ENCODE data around the gene LTBP3. TPM values are rescaled to one million over a fixed set of nuclear protein-coding genes. Genes with fewer than 3 reads are reported as not detected.
"Not testable (repeated sequence)": the region's sequence is repeated elsewhere in the genome, so short reads cannot be mapped to it uniquely, and the experiment has no call there.

LTBP3 gene
- total and polyA plus RNA-seq, 3 donors from 2014 or later = 58.1 to 126 (median 112) TPM

DNA sequence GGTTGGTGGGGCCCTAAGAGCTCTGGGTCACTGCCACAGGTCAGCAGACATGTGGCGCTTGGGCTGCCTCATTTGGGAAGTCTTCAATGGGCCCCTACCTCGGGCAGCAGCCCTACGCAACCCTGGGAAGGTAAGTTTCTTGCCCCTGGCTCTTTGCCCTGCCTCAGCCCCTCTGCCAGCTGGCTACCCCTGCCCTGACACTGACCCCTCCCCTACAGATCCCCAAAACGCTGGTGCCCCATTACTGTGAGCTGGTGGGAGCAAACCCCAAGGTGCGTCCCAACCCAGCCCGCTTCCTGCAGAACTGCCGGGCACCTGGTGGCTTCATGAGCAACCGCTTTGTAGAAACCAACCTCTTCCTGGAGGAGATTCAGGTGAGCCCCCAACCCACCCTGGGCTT is 31.4 kb downstream of the LTBP3 start:
- intact Hi-C loops (cut with DNase I; ENCODE audit: low total_unique reads) = no loop called here
- Histone ChIP-seq H3K4me3 (no peak overlapping the region), H3K9me3 (no peaks in the 10 kb centered on the region), H3K27me3 (no peaks in the 10 kb centered on the region), H3K36me3 (ENCODE audit: low read depth, missing control alignments) (no peaks in the 10 kb centered on the region), H3K27ac (no peak overlapping the region), H3K4me1 (peaks cover 61% of the 10 kb centered on the region)
- TF ChIP-seq POLR2A (IDR thresholded peaks at IDR 0.05) = no peak
- TF ChIP-seq, protein P1, sequence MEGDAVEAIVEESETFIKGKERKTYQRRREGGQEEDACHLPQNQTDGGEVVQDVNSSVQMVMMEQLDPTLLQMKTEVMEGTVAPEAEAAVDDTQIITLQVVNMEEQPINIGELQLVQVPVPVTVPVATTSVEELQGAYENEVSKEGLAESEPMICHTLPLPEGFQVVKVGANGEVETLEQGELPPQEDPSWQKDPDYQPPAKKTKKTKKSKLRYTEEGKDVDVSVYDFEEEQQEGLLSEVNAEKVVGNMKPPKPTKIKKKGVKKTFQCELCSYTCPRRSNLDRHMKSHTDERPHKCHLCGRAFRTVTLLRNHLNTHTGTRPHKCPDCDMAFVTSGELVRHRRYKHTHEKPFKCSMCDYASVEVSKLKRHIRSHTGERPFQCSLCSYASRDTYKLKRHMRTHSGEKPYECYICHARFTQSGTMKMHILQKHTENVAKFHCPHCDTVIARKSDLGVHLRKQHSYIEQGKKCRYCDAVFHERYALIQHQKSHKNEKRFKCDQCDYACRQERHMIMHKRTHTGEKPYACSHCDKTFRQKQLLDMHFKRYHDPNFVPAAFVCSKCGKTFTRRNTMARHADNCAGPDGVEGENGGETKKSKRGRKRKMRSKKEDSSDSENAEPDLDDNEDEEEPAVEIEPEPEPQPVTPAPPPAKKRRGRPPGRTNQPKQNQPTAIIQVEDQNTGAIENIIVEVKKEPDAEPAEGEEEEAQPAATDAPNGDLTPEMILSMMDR (IDR thresholded peaks at IDR 0.05) = no peak
- WGBS, 2 donors = 87 to 91% methylated on average over 5 to 6 of the region's 8 CpGs
- no peak for DNase-seq

DNA sequence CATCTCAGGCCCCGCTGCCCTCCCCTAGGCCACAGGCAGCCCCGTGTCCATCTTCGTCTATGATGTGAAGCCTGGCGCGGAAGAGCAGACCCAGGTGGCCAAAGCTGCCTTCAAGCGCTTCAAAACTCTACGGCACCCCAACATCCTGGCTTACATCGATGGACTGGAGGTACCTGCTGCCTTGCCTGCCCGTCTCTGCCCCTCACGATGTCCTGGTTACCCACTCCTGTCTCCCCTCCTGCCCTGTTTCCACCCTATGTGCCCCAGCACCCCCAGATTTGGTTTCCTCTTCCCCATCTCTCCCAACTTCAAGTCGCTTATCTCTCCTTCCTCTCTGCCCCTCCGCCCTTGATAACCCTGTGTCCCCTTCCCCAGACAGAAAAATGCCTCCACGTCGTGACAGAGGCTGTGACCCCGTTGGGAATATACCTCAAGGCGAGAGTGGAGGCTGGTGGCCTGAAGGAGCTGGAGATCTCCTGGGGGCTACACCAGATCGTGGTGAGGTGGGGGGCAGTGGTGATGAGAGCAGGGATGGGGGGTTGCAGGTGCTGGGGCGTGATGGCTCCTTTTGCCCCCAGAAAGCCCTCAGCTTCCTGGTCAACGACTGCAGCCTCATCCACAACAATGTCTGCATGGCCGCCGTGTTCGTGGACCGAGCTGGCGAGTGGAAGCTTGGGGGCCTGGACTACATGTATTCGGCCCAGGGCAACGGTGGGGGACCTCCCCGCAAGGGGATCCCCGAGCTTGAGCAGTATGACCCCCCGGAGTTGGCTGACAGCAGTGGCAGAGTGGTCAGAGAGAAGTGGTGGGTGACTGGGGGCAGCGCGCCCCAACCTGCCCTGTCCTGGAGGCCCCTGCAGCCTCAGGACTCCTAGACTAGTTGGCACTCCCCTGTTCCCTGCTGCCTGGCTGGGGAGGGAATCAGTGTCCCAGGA is 32.3 kb downstream of the LTBP3 start:
- H3K27me3 ChIP-seq = no peaks in the 10 kb centered on the region
- DNase-seq = no peak
- TF ChIP-seq, protein P1 (IDR thresholded peaks at IDR 0.05) = no peak
- no peak for TF ChIP-seq POLR2A (IDR thresholded peaks at IDR 0.05)
- peaks cover 61% of the 10 kb centered on the region for H3K4me1 ChIP-seq
- intact Hi-C loops (cut with DNase I; ENCODE audit: low total_unique reads) = no loop called here
- peak overlapping the region; percentile 85 to 89 for H3K27ac ChIP-seq
- peak overlapping the region; percentile 95 to 99 for H3K4me3 ChIP-seq
- no peaks in the 10 kb centered on the region for H3K9me3 ChIP-seq
- 14 to 43% methylated on average over 17 to 31 of the region's 31 CpGs for WGBS, 2 donors
- H3K36me3 ChIP-seq (ENCODE audit: low read depth, missing control alignments) = no peaks in the 10 kb centered on the region

DNA sequence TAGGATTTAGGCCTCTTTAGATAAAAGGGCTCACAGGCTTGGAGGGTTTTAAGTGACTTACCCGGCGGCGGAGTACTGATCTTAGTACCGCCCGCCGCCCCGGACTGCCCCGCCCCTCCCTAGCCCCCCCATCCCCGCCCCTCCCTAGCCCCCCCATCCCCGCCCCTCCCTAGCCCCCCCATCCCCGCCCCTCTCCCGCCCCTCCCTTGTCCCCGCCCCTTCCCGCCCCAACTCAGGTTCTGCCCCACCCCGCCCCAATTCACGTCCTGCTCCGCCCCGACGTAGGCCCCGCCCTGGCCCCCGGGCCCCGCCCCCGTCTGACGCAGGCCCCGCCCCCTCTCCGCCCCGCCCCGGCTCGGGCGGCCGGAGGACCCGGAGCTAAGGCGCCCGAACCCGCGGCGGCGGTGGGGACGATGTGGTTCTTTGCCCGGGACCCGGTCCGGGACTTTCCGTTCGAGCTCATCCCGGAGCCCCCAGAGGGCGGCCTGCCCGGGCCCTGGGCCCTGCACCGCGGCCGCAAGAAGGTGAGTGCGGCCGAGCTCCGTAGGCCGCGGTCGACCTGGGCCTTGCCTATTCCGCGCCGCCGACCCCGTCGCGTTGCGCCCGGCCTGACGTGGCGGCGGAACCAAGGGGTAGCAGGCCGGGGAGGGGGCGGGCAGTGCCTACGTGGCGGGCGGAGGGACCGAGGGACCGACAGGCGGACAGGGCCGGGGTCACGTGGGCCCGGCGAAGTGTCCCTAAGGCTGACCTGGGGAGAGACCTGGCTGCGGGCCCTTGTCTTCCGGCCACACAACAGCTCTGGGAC is 33.2 kb downstream of the LTBP3 start, which contains the start of gene SCYL1:
Gene SCYL1, plus strand, starts transcription at position 343 of the 805 bp plus-strand sequence. Its CDS starts 71 bp downstream, at position 414.
- intact Hi-C loops (cut with DNase I; ENCODE audit: low total_unique reads) = no loop called here
- Histone ChIP-seq H3K4me1 (peaks cover 57% of the 10 kb centered on the region), H3K27me3 (no peaks in the 10 kb centered on the region)

DNA sequence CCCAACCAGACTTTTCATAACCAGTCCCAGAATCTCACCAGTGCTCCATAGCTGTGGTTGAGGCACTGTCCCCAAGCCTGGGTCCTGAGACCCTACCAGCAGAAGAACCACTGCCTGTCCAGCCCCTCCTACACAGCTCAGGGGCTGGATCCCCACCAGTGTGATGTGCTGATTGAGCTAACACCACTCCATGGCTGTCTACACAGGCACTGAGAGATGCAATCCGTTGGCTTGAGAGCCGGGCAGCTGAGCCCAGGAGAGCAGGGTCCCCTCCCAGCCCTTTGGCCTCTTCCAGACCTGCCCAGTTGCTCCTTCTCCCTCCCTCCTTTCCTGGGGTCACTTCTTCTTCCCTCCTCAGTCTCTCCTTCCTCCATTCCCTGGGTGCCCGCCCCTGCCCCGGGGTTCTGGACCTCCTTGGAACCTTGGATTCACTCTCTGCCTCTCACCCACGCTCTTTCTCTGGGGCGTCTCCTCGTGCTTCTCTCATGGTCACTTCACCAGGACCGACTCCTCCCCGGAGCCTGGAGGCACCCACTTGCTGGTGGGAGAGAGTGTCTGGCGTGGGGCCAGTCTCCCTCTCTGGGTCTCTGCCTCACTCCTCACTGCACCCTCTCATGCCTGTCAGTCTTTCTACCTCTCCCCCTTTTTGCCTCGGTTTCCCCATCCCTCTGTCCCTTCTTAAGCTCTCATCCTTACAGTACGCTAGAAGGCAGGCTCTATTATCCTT is 34.0 kb downstream of the LTBP3 start:
- Histone ChIP-seq H3K36me3 (ENCODE audit: low read depth, missing control alignments) (no peaks in the 10 kb centered on the region), H3K9me3 (no peaks in the 10 kb centered on the region), H3K27ac (peak overlapping the region; percentile 78 to 86), H3K4me1 (peaks cover 49% of the 10 kb centered on the region), H3K4me3 (no peak overlapping the region), H3K27me3 (no peaks in the 10 kb centered on the region)
- intact Hi-C loops (cut with DNase I; ENCODE audit: low total_unique reads) = no loop called here
- DNase-seq = peak; percentile 58
- 9 to 17% methylated on average over 12 of the region's 12 CpGs for WGBS, 2 donors
- no peak for TF ChIP-seq POLR2A (IDR thresholded peaks at IDR 0.05)
- TF ChIP-seq, protein P1 (IDR thresholded peaks at IDR 0.05) = no peak

More for the DNA sequence above, 33.2 kb downstream of the LTBP3 start, which contains the start of gene SCYL1:
- H3K4me3 ChIP-seq = peak within 1 kb of the TSS; percentile 95 to 99
- no peaks in the 10 kb centered on the region for H3K9me3 ChIP-seq
- H3K36me3 ChIP-seq (ENCODE audit: low read depth, missing control alignments) = no peaks in the 10 kb centered on the region
- 0 to 3% methylated on average over 20 to 47 of the region's 82 CpGs for WGBS, 2 donors
- DNase-seq = peak; percentile 86
- H3K27ac ChIP-seq = peak within 1 kb of the TSS; percentile 86 to 89
- no peak for TF ChIP-seq POLR2A (IDR thresholded peaks at IDR 0.05)
- TF ChIP-seq, protein P1 (IDR thresholded peaks at IDR 0.05) = no peak

DNA sequence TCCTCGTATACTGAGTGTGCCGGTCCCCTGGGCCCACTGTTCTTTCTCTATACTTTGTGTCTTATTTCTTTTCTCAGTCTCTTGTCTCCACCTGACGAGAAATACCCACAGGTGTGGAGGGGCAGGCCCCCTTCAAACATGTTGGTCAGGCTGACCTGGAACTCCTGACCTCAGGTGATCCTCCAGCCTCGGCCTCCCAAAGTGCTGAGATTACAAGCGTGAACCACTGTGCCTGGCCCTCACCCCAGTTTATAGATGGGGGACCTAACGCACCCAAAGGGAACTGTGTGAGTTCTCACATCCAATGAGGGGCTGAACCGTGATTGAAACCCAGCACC is 34.6 kb downstream of the LTBP3 start:
- H3K27me3 ChIP-seq; H3K36me3 ChIP-seq (ENCODE audit: low read depth, missing control alignments); H3K4me3 ChIP-seq; H3K9me3 ChIP-seq; intact Hi-C loops (cut with DNase I; ENCODE audit: low total_unique reads); DNase-seq: not testable (repeated sequence)
- 70 to 72% methylated on average over 7 of the region's 7 CpGs for WGBS, 2 donors
- H3K27ac ChIP-seq = peak overlapping the region; percentile 78 to 86
- peaks cover 43% of the 10 kb centered on the region for H3K4me1 ChIP-seq

DNA sequence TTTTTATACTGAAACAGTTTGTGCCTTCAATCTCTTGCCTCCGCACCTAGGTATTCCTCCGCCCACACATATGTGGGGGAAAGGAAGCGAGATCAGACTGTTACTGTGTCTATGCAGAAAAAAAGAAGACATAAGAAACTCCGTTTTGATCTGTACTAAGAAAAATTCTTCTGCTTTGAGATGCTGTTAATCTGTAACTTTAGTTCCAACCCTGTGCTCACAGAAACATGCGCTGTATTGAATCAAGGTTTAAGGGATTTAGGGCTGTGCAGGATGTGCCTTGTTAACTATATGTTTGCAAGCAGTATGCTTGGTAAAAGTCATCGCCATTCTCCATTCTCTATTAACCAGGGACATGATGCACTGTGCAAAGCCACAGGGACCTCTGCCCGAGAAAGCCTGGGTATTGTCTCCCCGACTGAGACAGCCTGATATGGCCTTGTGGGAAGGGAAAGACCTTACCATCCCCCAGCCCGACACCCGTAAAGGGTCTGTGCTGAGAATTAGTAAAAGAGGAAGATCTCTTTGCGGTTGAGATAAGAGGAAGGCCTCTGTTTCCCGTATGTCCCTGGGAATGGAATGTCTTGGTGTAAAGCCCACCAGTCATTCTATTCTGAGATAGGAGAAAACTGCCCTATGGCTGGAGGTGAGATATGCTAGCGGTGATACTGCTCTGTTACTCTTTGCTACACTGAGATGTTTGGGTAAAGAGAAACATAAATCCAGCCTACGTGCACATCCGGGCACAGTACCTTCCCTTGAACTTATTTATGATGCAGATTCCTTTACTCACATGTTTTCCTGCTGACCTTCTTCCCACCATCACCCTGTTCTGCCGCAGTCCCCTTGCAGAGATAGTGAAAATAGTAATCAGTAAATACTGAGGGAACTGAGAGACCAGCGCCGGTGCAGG is 35.2 kb downstream of the LTBP3 start:
- Histone ChIP-seq H3K27ac (peak overlapping the region; percentile 78 to 86), H3K4me1 (peaks cover 39% of the 10 kb centered on the region)
- H3K9me3 ChIP-seq; DNase-seq; H3K4me3 ChIP-seq; intact Hi-C loops (cut with DNase I; ENCODE audit: low total_unique reads); H3K27me3 ChIP-seq; H3K36me3 ChIP-seq (ENCODE audit: low read depth, missing control alignments): not testable (repeated sequence)
- 29 to 49% methylated on average over 18 of the region's 18 CpGs for WGBS, 2 donors
